ENCODE results near the gene FGF14. TPM values are rescaled to one million over a fixed set of nuclear protein-coding genes. Genes with fewer than 3 reads are reported as not detected.

The FGF14 gene
- total RNA-seq, 2 experiments from 2014 or later = not detected

- no peak for DNase-seq
- CTCF ChIA-PET = no interaction called here
- H3K4me1 Mint-ChIP-seq = no peaks in the 10 kb centered on the region
These were observed 564.6 kb downstream of the FGF14 start for GRCh38 chr13:101837288-101837687.

GRCh38 chr13:101835920-101836319, 565.9 kb downstream of the FGF14 start:
- Mint-ChIP-seq H3K4me3 (no peak overlapping the region), H3K36me3 (no peaks in the 10 kb centered on the region), H3K4me1 (no peaks in the 10 kb centered on the region), H3K27me3 (peaks cover 2% of the 10 kb centered on the region), H3K27ac (no peak overlapping the region), H3K9me3 (ENCODE audit: low read depth) (no peaks in the 10 kb centered on the region)
- ATAC-seq (no peak), DNase-seq (no peak)
- CTCF ChIA-PET = no interaction called here

More at GRCh38 chr13:101837288-101837687, 564.6 kb downstream of the FGF14 start:
- Mint-ChIP-seq H3K9me3 (ENCODE audit: low read depth) (no peaks in the 10 kb centered on the region), H3K27me3 (peaks cover 2% of the 10 kb centered on the region), H3K4me3 (no peak overlapping the region), H3K36me3 (no peaks in the 10 kb centered on the region), H3K27ac (no peak overlapping the region)
- no peak for ATAC-seq

- H3K36me3 Mint-ChIP-seq = no peaks in the 10 kb centered on the region
- peaks cover 2% of the 10 kb centered on the region for H3K27me3 Mint-ChIP-seq
- CTCF ChIA-PET = no interaction called here
- H3K4me1 Mint-ChIP-seq = no peaks in the 10 kb centered on the region
- no peak for ATAC-seq
- no peak for DNase-seq
- H3K27ac Mint-ChIP-seq = no peak overlapping the region
- H3K9me3 Mint-ChIP-seq (ENCODE audit: low read depth) = no peaks in the 10 kb centered on the region
- no peak overlapping the region for H3K4me3 Mint-ChIP-seq
These were observed 568.2 kb downstream of the FGF14 start for GRCh38 chr13:101833671-101834070.

- CTCF ChIA-PET = no interaction called here
- DNase-seq = no peak
- Mint-ChIP-seq H3K9me3 (ENCODE audit: low read depth) (no peaks in the 10 kb centered on the region), H3K27ac (no peak overlapping the region), H3K36me3 (no peaks in the 10 kb centered on the region), H3K4me3 (no peak overlapping the region), H3K27me3 (no peaks in the 10 kb centered on the region), H3K4me1 (no peaks in the 10 kb centered on the region)
- ATAC-seq = no peak
These were observed 571.8 kb downstream of the FGF14 start for GRCh38 chr13:101830035-101830434.

- no peak for ATAC-seq
- Mint-ChIP-seq H3K4me3 (no peak overlapping the region), H3K9me3 (ENCODE audit: low read depth) (no peaks in the 10 kb centered on the region), H3K4me1 (no peaks in the 10 kb centered on the region), H3K36me3 (no peaks in the 10 kb centered on the region), H3K27ac (no peak overlapping the region), H3K27me3 (no peaks in the 10 kb centered on the region)
- CTCF ChIA-PET = no interaction called here
- DNase-seq = no peak
These were observed 572.4 kb downstream of the FGF14 start for GRCh38 chr13:101829484-101829883.

GRCh38 chr13:101828119-101828518, 573.7 kb downstream of the FGF14 start:
- ATAC-seq (no peak), DNase-seq (no peak)
- Mint-ChIP-seq H3K27me3 (no peaks in the 10 kb centered on the region), H3K4me3 (no peak overlapping the region), H3K9me3 (ENCODE audit: low read depth) (no peaks in the 10 kb centered on the region), H3K4me1 (no peaks in the 10 kb centered on the region), H3K36me3 (no peaks in the 10 kb centered on the region), H3K27ac (no peak overlapping the region)
- CTCF ChIA-PET = no interaction called here

- DNase-seq (no peak), ATAC-seq (no peak)
- Mint-ChIP-seq H3K36me3 (no peaks in the 10 kb centered on the region), H3K27ac (no peak overlapping the region), H3K4me3 (no peak overlapping the region), H3K9me3 (ENCODE audit: low read depth) (no peaks in the 10 kb centered on the region), H3K27me3 (no peaks in the 10 kb centered on the region), H3K4me1 (no peaks in the 10 kb centered on the region)
- CTCF ChIA-PET = no interaction called here
These were observed 584.0 kb downstream of the FGF14 start for GRCh38 chr13:101817898-101818297.

- H3K4me1 Mint-ChIP-seq = no peaks in the 10 kb centered on the region
- no peak for DNase-seq
- no peaks in the 10 kb centered on the region for H3K9me3 Mint-ChIP-seq (ENCODE audit: low read depth)
- no peak overlapping the region for H3K4me3 Mint-ChIP-seq
- ATAC-seq = no peak
- H3K36me3 Mint-ChIP-seq = no peaks in the 10 kb centered on the region
- CTCF ChIA-PET = no interaction called here
- H3K27me3 Mint-ChIP-seq = no peaks in the 10 kb centered on the region
- no peak overlapping the region for H3K27ac Mint-ChIP-seq
These were observed 590.0 kb downstream of the FGF14 start for GRCh38 chr13:101811881-101812280.

- CTCF ChIA-PET = no interaction called here
- DNase-seq = no peak
- ATAC-seq = no peak
- Mint-ChIP-seq H3K4me3 (no peak overlapping the region), H3K27me3 (no peaks in the 10 kb centered on the region), H3K27ac (no peak overlapping the region), H3K9me3 (ENCODE audit: low read depth) (no peaks in the 10 kb centered on the region), H3K36me3 (no peaks in the 10 kb centered on the region), H3K4me1 (no peaks in the 10 kb centered on the region)
These were observed 590.5 kb downstream of the FGF14 start for GRCh38 chr13:101811284-101811839.

- Mint-ChIP-seq H3K27me3 (peaks cover 3% of the 10 kb centered on the region), H3K36me3 (no peaks in the 10 kb centered on the region), H3K9me3 (ENCODE audit: low read depth) (no peaks in the 10 kb centered on the region), H3K4me1 (no peaks in the 10 kb centered on the region), H3K4me3 (no peak overlapping the region), H3K27ac (no peak overlapping the region)
- ATAC-seq (no peak), DNase-seq (no peak)
- CTCF ChIA-PET = no interaction called here
These were observed 602.7 kb downstream of the FGF14 start for GRCh38 chr13:101799196-101799595.

GRCh38 chr13:101798437-101798836, 603.4 kb downstream of the FGF14 start:
- DNase-seq = no peak
- no peak overlapping the region for H3K4me3 Mint-ChIP-seq
- no peaks in the 10 kb centered on the region for H3K9me3 Mint-ChIP-seq (ENCODE audit: low read depth)
- ATAC-seq = no peak
- no peaks in the 10 kb centered on the region for H3K4me1 Mint-ChIP-seq
- CTCF ChIA-PET = no interaction called here
- peaks cover 3% of the 10 kb centered on the region for H3K27me3 Mint-ChIP-seq
- no peak overlapping the region for H3K27ac Mint-ChIP-seq
- no peaks in the 10 kb centered on the region for H3K36me3 Mint-ChIP-seq

GRCh38 chr13:101795460-101795859, 606.4 kb downstream of the FGF14 start:
- Mint-ChIP-seq H3K9me3 (ENCODE audit: low read depth) (no peaks in the 10 kb centered on the region), H3K4me3 (no peak overlapping the region), H3K27ac (no peak overlapping the region), H3K36me3 (no peaks in the 10 kb centered on the region), H3K4me1 (no peaks in the 10 kb centered on the region), H3K27me3 (no peaks in the 10 kb centered on the region)
- ATAC-seq (no peak), DNase-seq (no peak)
- CTCF ChIA-PET = no interaction called here

- no peaks in the 10 kb centered on the region for H3K27me3 Mint-ChIP-seq
- H3K4me3 Mint-ChIP-seq = no peak overlapping the region
- DNase-seq = no peak
- CTCF ChIA-PET = no interaction called here
- ATAC-seq = no peak
- H3K9me3 Mint-ChIP-seq (ENCODE audit: low read depth) = no peaks in the 10 kb centered on the region
- no peaks in the 10 kb centered on the region for H3K4me1 Mint-ChIP-seq
- no peak overlapping the region for H3K27ac Mint-ChIP-seq
- no peaks in the 10 kb centered on the region for H3K36me3 Mint-ChIP-seq
These were observed 606.8 kb downstream of the FGF14 start for GRCh38 chr13:101795025-101795424.

- Mint-ChIP-seq H3K4me1 (no peaks in the 10 kb centered on the region), H3K27me3 (peaks cover 9% of the 10 kb centered on the region), H3K4me3 (no peak overlapping the region), H3K27ac (no peak overlapping the region), H3K36me3 (no peaks in the 10 kb centered on the region), H3K9me3 (ENCODE audit: low read depth) (no peaks in the 10 kb centered on the region)
- CTCF ChIA-PET = interaction anchor here (1.0 kb wide), 1 partner anchor 764 kb away, joined by 3 read pairs; no protein-coding TSS in a partner anchor
- ATAC-seq (no peak), DNase-seq (no peak)
These were observed 609.7 kb downstream of the FGF14 start for GRCh38 chr13:101792189-101792588.

GRCh38 chr13:101785858-101786257, 616.0 kb downstream of the FGF14 start:
- no peaks in the 10 kb centered on the region for H3K4me1 Mint-ChIP-seq
- no peak for DNase-seq
- CTCF ChIA-PET = no interaction called here

More at GRCh38 chr13:101785858-101786257, 616.0 kb downstream of the FGF14 start:
- no peak for ATAC-seq
- Mint-ChIP-seq H3K36me3 (no peaks in the 10 kb centered on the region), H3K27ac (no peak overlapping the region), H3K27me3 (peaks cover 12% of the 10 kb centered on the region), H3K9me3 (ENCODE audit: low read depth) (no peaks in the 10 kb centered on the region), H3K4me3 (no peak overlapping the region)
